ENCODE results near the gene CCDC74A.
"Not testable (repeated sequence)": the region's sequence is repeated elsewhere in the genome, so short reads cannot be mapped to it uniquely, and the experiment has no call there.

Gene CCDC74A

GRCh38 chr2:131519871-131520470 is 7.7 kb upstream of the CCDC74A start:
- H3K36me3 ChIP-seq (ENCODE audit: control insufficient read depth in 2 of 2, insufficient read depth in 2 of 2, low read length in 2 of 2) = peaks cover 5 to 15% of the 10 kb centered on the region in 2 donors
- H3K4me3 ChIP-seq (ENCODE audit: low read length in 2 of 2); H3K9me3 ChIP-seq (ENCODE audit: control insufficient read depth in 2 of 2, low read length in 2 of 2); H3K27ac ChIP-seq (ENCODE audit: low read length); H3K9ac ChIP-seq (ENCODE audit: low read length in 2 of 2); H3K27me3 ChIP-seq (ENCODE audit: control insufficient read depth in 1 of 2, insufficient read depth in 2 of 2, low read length in 2 of 2); H3K4me1 ChIP-seq (ENCODE audit: control insufficient read depth, insufficient read depth, low read length): not testable (repeated sequence)

GRCh38 chr2:131520526-131520925 is 7.2 kb upstream of the CCDC74A start:
- Histone ChIP-seq H3K27me3 (ENCODE audit: control insufficient read depth in 1 of 2, insufficient read depth in 2 of 2, low read length in 2 of 2) (no peaks in the 10 kb centered on the region), H3K27ac (ENCODE audit: low read length) (no peak overlapping the region), H3K9me3 (ENCODE audit: control insufficient read depth in 2 of 2, low read length in 2 of 2) (no peaks in the 10 kb centered on the region), H3K4me1 (ENCODE audit: control insufficient read depth, insufficient read depth, low read length) (peaks cover 2% of the 10 kb centered on the region), H3K4me3 (ENCODE audit: low read length in 2 of 2) (no peak overlapping the region), H3K36me3 (ENCODE audit: control insufficient read depth in 2 of 2, insufficient read depth in 2 of 2, low read length in 2 of 2) (peaks cover 5 to 15% of the 10 kb centered on the region in 2 donors), H3K9ac (ENCODE audit: low read length in 2 of 2) (no peak overlapping the region)

- not testable (repeated sequence) for H3K9me3 ChIP-seq (ENCODE audit: control insufficient read depth in 2 of 2, low read length in 2 of 2); H3K9ac ChIP-seq (ENCODE audit: low read length in 2 of 2); H3K27ac ChIP-seq (ENCODE audit: low read length); H3K27me3 ChIP-seq (ENCODE audit: control insufficient read depth in 1 of 2, insufficient read depth in 2 of 2, low read length in 2 of 2); H3K4me1 ChIP-seq (ENCODE audit: control insufficient read depth, insufficient read depth, low read length); H3K4me3 ChIP-seq (ENCODE audit: low read length in 2 of 2)
- H3K36me3 ChIP-seq (ENCODE audit: control insufficient read depth in 2 of 2, insufficient read depth in 2 of 2, low read length in 2 of 2) = peaks cover 5 to 12% of the 10 kb centered on the region in 2 donors
These were observed 6.2 kb upstream of the CCDC74A start for GRCh38 chr2:131521524-131521923.

- H3K36me3 ChIP-seq (ENCODE audit: control insufficient read depth in 2 of 2, insufficient read depth in 2 of 2, low read length in 2 of 2) = peaks cover 5 to 12% of the 10 kb centered on the region in 2 donors
- no peak overlapping the region for H3K27ac ChIP-seq (ENCODE audit: low read length)
- H3K9me3 ChIP-seq (ENCODE audit: control insufficient read depth in 2 of 2, low read length in 2 of 2) = no peaks in the 10 kb centered on the region
- H3K9ac ChIP-seq (ENCODE audit: low read length in 2 of 2) = no peak overlapping the region
- H3K27me3 ChIP-seq (ENCODE audit: control insufficient read depth in 1 of 2, insufficient read depth in 2 of 2, low read length in 2 of 2) = no peaks in the 10 kb centered on the region
- no peak overlapping the region for H3K4me3 ChIP-seq (ENCODE audit: low read length in 2 of 2)
- peaks cover 2% of the 10 kb centered on the region for H3K4me1 ChIP-seq (ENCODE audit: control insufficient read depth, insufficient read depth, low read length)
These were observed 5.5 kb upstream of the CCDC74A start for GRCh38 chr2:131521961-131522781.

- H3K4me3 ChIP-seq (ENCODE audit: low read length in 2 of 2); H3K9me3 ChIP-seq (ENCODE audit: control insufficient read depth in 2 of 2, low read length in 2 of 2); H3K4me1 ChIP-seq (ENCODE audit: control insufficient read depth, insufficient read depth, low read length); H3K27ac ChIP-seq (ENCODE audit: low read length); H3K9ac ChIP-seq (ENCODE audit: low read length in 2 of 2); H3K27me3 ChIP-seq (ENCODE audit: control insufficient read depth in 1 of 2, insufficient read depth in 2 of 2, low read length in 2 of 2); H3K36me3 ChIP-seq (ENCODE audit: control insufficient read depth in 2 of 2, insufficient read depth in 2 of 2, low read length in 2 of 2): not testable (repeated sequence)
These were observed 2.4 kb upstream of the CCDC74A start for GRCh38 chr2:131525256-131525655.

GRCh38 chr2:131528981-131529863 is 1.5 kb downstream of the CCDC74A start:
- H3K9ac ChIP-seq (ENCODE audit: low read length in 2 of 2); H3K27ac ChIP-seq (ENCODE audit: low read length); H3K4me1 ChIP-seq (ENCODE audit: control insufficient read depth, insufficient read depth, low read length); H3K9me3 ChIP-seq (ENCODE audit: control insufficient read depth in 2 of 2, low read length in 2 of 2); H3K4me3 ChIP-seq (ENCODE audit: low read length in 2 of 2); H3K36me3 ChIP-seq (ENCODE audit: control insufficient read depth in 2 of 2, insufficient read depth in 2 of 2, low read length in 2 of 2); H3K27me3 ChIP-seq (ENCODE audit: control insufficient read depth in 1 of 2, insufficient read depth in 2 of 2, low read length in 2 of 2): not testable (repeated sequence)

DNA sequence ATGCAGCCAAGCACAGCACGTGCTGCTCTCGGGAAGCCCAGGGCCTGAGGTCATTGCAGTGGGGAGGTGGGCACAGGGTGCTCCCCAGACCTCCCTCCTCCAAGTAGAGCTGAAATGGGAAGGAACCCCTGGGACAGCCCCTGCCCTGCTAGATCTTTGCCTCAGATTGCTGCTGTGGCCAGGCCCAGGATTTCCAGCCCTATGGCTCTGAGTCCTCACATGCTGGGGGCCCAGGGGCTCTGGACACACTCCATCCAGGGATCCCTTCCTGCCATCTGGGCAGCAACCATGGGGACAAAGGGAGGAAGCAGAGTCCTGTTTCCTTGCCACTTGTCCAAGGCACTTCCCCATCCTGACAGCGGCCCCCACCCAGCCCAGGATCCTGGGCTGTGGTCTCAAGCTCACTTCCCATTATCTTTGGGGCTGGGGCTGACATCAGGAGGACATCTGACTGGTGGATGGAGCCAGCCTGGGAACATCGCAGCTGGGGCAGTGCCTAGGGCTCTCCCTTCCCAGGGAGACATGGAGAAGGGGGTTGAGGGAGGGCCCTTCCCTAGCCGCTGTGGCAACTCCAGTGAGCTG is 2.3 kb downstream of the CCDC74A start:
- not testable (repeated sequence) for H3K27me3 ChIP-seq (ENCODE audit: control insufficient read depth in 1 of 2, insufficient read depth in 2 of 2, low read length in 2 of 2); H3K9ac ChIP-seq (ENCODE audit: low read length in 2 of 2); H3K27ac ChIP-seq (ENCODE audit: low read length); H3K4me1 ChIP-seq (ENCODE audit: control insufficient read depth, insufficient read depth, low read length); H3K36me3 ChIP-seq (ENCODE audit: control insufficient read depth in 2 of 2, insufficient read depth in 2 of 2, low read length in 2 of 2); H3K9me3 ChIP-seq (ENCODE audit: control insufficient read depth in 2 of 2, low read length in 2 of 2); H3K4me3 ChIP-seq (ENCODE audit: low read length in 2 of 2)

DNA sequence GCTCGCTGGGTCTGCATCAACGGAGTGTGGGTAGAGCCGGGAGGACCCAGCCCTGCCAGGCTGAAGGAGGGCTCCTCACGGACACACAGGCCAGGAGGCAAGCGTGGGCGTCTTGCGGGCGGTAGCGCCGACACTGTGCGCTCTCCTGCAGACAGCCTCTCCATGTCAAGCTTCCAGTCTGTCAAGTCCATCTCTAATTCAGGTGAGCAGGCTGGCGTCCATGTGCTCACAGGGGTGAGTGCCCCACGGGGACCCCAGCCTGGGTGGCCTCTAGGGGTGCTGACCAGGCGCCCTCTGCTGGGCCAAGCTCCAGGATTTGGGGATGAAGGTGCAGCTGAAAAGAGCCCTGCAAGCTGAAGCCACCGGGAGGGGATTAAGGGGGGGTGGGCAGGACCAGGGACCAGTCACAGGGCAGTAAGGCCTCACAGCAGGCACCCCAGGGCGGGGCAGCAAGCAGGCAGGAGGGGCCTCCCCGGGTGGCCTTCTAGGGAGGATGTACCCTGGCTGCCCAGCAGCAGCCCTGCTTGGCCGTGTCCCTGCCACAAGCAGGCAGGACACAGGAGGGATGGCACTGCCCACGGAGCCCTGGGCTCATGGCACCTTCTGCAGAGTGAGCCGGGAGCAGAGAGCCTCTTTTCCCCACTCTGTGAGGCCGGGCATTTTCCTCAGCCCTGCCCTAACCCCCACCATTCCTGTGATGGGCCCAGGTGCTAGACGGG is 3.1 kb downstream of the CCDC74A start:
- H3K4me1 ChIP-seq (ENCODE audit: control insufficient read depth, insufficient read depth, low read length); H3K27ac ChIP-seq (ENCODE audit: low read length); H3K27me3 ChIP-seq (ENCODE audit: control insufficient read depth in 1 of 2, insufficient read depth in 2 of 2, low read length in 2 of 2); H3K9ac ChIP-seq (ENCODE audit: low read length in 2 of 2); H3K4me3 ChIP-seq (ENCODE audit: low read length in 2 of 2); H3K36me3 ChIP-seq (ENCODE audit: control insufficient read depth in 2 of 2, insufficient read depth in 2 of 2, low read length in 2 of 2); H3K9me3 ChIP-seq (ENCODE audit: control insufficient read depth in 2 of 2, low read length in 2 of 2): not testable (repeated sequence)

GRCh38 chr2:131531547-131532185 is 4.0 kb downstream of the CCDC74A start:
- not testable (repeated sequence) for H3K9me3 ChIP-seq (ENCODE audit: control insufficient read depth in 2 of 2, low read length in 2 of 2); H3K4me1 ChIP-seq (ENCODE audit: control insufficient read depth, insufficient read depth, low read length); H3K27ac ChIP-seq (ENCODE audit: low read length); H3K9ac ChIP-seq (ENCODE audit: low read length in 2 of 2); H3K36me3 ChIP-seq (ENCODE audit: control insufficient read depth in 2 of 2, insufficient read depth in 2 of 2, low read length in 2 of 2); H3K27me3 ChIP-seq (ENCODE audit: control insufficient read depth in 1 of 2, insufficient read depth in 2 of 2, low read length in 2 of 2); H3K4me3 ChIP-seq (ENCODE audit: low read length in 2 of 2)
